HG02885 (cell line): ENCODE data around the gene GRXCR2.
"Not testable (repeated sequence)": the region's sequence is repeated elsewhere in the genome, so short reads cannot be mapped to it uniquely, and the experiment has no call there.

ENCODE experiments used
- ATAC-seq: cut with Tn5 transposase; IDR thresholded peaks from one replicate; pipeline ENCODE4 v1.9.1; 2021; ENCODE audit warnings: mild to moderate bottlenecking; ENCODE audit not compliant: unreplicated experiment, poor library complexity

Gene GRXCR2

GRCh38 chr5:145887976-145888574 is 15.3 kb upstream of the GRXCR2 start:
- ATAC-seq, result no peak

DNA sequence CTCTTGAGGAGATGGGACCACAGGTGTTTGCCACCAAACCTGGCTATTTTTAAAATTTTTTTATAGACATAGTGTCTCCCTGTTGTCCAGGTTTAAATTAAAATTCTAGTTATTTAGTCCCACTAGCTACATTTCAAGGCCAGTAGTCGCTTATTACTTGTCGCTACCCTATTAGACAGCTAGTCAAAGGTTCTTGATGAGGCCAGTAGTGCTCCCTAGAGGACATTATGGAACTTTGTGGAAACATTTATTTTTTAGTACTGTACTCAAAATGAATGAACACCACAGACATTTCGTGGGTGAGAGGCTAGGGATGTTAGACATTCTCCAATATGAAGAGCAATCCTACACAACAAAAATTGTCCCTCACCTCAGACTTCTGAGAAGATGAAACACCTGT is 14.4 kb upstream of the GRXCR2 start:
- ATAC-seq, result no peak

GRCh38 chr5:145874765-145875164 is 2.0 kb upstream of the GRXCR2 start:
- no peak for ATAC-seq

GRCh38 chr5:145872486-145872885 is 328 bp downstream of the GRXCR2 start:
- no peak for ATAC-seq

DNA sequence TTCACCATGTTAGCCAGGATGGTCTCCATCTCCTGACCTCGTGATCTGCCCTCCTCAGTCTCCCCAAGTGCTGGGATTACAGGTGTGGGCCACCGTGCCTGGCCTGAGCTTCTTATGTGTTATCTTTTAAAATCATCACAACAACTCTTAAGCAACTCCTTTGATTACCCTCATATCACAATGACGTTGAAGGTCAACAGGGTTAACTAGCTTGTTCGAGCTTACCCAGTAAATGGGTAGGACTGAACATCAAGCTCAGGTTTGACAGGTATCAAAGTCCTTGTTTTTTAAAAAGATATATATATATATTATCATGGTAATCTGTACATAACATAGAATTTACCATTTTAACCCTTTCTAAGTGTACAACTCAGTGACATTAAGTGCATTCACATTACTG is 3.1 kb downstream of the GRXCR2 start:
- no peak for ATAC-seq

DNA sequence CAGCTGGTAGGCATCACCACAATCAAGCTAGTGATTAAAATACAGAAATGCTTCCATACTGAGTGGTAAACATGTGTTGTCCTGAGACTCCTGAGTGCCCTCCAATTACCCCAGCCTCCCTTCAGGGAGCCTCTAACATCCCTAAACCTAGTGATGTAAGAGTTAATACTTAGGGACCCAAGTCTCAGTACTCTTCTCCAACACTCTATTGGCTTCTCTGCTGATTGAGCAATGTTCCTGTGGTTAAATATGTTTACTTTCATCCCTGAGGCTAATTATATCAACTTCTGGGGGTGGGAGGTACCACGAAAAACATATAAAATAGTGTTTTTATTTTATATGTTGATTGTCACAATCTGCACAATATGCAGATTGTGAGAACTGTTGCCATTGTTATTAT is 5.0 kb downstream of the GRXCR2 start:
- no peak for ATAC-seq

DNA sequence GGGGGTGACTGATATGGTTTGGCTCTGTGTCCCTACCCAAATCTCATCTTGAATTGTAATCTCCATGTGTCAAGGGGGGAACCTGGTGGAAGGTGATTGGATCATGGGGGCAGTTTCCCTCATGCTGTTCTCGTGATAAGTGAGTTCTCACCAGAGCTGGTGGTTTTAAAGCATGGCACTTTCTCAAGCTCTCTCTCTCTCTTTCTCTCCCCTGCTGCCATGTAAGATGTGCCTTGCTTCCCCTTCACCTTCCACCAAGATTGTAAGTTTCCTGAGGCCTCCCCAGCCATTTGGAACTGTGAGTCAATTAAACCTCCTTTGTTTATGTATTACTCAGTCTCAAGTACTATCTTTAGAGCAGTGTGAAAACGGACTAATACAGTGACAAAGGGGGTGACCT is 8.4 kb downstream of the GRXCR2 start:
- ATAC-seq, result not testable (repeated sequence)

- ATAC-seq, result no peak
These were observed 9.8 kb downstream of the GRXCR2 start for GRCh38 chr5:145863003-145863402.

DNA sequence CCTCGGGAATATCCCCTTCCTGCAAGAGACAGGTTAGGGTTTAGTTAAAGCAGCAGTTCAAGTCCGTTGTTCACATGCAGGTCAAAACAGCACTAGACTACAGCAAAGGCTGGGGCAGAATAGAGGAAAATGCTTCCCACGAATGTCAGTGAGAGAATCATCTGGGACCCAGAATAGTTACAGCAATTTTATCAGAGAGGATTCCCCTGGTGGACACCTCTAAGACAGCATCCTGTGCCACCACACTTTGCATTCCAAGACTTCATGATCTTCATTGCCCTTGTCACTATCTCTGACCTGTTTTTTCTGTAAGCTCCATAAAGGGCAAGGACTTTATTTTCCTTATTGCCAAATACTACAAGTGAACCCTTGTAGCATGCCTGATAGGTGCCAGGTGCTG is 12.9 kb downstream of the GRXCR2 start:
- ATAC-seq, result no peak

- ATAC-seq, result no peak
These were observed 13.4 kb downstream of the GRXCR2 start for GRCh38 chr5:145859453-145859852.

GRCh38 chr5:145858959-145859358 is 13.9 kb downstream of the GRXCR2 start:
- ATAC-seq, result no peak

- ATAC-seq, result peak; percentile 51
These were observed 16.5 kb downstream of the GRXCR2 start for GRCh38 chr5:145856285-145856818.

GRCh38 chr5:145855763-145856267 is 17.0 kb downstream of the GRXCR2 start:
- ATAC-seq, result no peak

- ATAC-seq, result no peak
These were observed 18.1 kb downstream of the GRXCR2 start for GRCh38 chr5:145854651-145855258.

DNA sequence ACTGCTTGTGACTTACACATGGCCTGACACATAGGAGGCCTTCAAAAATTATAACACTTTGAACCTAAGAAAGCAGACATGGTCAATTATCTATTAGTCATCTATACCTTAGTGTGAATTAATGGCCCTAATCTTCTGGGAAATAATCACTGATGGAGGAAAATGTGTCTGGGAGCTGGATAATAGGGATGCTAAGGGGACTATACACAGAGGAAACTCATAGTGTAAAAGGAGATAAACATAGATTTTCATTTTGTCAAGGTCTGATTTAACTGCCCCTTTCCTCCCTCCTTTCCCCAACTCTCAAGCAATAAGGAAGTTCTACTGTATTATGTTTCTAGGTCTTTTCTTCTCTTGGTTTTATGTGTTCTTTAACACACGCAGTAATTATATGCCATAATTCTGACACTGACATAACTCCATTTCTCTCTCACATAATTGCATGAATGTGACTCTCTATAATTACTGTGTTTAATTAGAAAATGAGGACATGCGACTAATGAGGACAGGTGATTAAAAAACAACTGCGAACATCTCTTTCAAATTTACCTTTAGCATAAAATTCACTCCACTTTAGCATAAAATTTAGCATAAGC is 18.9 kb downstream of the GRXCR2 start:
- no peak for ATAC-seq

DNA sequence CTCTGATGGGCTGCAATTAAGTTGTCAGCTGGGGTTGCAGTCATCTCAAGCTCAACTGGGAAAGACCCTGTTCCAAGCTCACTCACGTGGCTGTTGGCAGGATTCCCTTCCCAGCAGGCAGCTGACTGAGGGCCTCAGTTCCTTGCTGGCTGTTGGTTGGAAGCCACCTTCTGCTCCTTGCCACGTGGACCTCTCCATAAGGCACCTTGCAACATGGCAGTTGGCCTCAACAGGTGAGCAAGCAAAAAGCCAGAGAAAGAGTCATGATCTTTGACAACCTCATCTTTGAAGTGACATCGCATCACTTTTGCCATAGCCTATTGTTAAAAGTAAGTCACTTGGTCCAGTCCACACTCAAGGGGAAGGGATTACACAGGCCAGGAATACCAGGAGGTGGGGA is 19.8 kb downstream of the GRXCR2 start:
- no peak for ATAC-seq

DNA sequence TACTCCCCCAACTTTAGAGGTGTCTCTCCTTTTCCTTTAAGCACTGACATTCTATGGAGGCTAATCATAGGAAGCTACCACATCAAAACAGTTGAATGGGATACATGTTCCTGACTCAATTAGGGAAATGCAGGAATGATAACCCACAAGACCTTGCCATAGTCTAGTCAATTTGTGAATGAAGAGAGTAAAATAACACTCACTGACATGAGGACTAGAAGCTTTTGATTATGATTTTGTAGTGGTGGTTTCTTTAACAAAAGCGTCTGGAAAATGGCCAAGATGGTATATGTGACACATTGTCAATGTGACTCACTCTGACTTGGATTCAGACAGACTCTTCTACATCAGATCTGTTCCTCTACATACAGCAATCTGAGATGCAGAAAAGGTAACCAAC is 24.0 kb downstream of the GRXCR2 start:
- ATAC-seq, result no peak

DNA sequence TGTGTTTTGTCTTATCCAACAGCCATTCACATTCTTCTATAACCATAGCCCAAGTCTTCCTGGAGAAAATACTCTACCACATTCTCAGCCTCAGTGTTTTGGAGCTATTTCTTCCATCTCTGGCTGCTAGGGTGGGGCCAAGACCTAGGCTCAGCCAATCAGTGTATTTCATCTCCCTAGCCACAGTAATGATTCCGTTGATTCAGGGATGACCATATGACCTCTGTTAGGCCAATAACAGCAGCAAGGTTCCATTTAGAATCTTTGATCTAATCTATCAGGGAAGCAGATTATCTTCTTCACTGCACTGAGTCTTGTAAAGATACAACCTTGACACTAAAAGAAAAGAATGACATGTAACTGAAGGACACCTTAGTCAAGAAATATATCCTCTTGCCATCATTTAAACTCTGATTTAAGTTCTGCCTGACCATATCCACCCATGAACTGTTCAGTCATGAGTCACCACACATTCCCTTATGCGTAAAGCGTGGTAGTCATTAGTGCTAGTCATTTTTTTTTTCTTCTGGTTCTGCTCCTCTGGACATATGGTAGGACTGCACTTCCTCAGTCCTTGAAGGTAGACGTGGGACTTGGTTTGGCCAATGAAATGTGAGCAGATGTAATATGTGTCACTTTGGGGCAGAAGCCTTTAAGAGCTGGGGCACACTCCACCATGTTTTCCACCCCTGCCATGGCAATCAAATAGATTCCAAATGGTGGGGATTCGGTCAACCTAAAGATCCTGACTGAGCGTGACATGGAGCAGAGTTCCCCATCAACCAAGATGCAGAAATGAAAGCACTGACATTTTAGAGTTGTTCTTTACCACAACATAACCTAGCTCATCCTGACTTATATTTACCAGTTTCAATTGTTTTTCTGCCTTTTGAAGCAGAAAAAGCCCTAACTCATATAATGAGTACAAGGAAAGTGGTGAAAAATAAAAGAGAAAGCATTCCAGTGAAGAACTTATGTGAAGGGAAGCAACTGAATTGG is 25.0 kb downstream of the GRXCR2 start:
- ATAC-seq, result no peak

DNA sequence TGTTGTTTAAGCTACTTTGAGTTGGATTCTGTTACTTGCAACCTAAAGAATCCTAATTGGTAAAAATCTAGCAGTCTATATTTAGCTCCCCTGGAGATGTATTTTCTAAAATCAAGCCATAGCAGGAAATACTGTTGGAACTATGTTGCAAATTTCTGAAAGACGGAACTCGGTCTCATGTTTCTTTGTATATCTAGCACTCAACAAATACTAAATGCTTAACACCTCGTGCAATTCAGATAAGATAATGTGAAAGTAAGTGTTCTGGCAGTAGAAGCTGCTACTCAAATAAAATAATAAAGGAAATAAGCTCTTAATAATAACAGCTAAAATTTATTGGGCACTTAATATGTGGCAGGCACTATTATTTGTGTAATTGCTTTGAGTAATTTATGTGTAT is 26.7 kb downstream of the GRXCR2 start:
- ATAC-seq, result no peak

DNA sequence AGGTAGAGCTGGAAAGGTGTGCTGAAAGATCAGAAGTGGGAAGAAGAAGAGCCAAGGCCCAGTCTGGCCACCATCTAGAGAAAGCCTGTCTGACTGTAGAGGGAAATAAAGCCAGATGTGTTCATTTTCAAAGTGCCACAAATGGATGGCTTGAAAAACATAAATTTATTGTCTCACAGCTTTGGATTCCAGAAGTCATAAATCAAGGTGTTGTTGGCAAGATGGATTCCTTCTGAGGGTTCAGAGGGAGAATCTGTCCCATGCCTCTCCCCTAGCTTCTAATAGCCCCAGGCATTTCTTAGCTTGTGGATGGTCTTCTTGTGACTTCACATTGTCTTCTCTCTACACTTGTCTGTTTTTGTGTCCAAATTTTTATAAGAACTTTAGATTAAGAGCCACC is 31.5 kb downstream of the GRXCR2 start:
- ATAC-seq, result no peak
